HepG2 (cell line): ENCODE measurements around the gene TGFBI. TPM values are rescaled to one million over a fixed set of nuclear protein-coding genes. Genes with fewer than 3 reads are reported as not detected.
A peak's percentile ranks its signal among the peaks of the same experiment; 100 is the strongest.

ENCODE experiments used
- HMG20B ChIP-seq: conservative IDR thresholded peaks from 2 replicates; pipeline ENCODE4 v1.6.1; 2016; ENCODE audit warnings: missing genetic modification reagents, missing compliant biosample characterization
- HMGXB4 ChIP-seq, 2 experiments: sonication (generic) in 1 of 2; formaldehyde crosslinking in 1 of 2; IDR thresholded peaks; 2 replicates each; pipeline versions ENCODE4 v1.4.0 to v1.6.1; 2018 to 2020; ENCODE audit warnings: missing genetic modification reagents in 2 of 2, borderline replicate concordance in 1 of 2, low read depth in 1 of 2, mild to moderate bottlenecking in 1 of 2, missing biosample characterization in 1 of 2
- POLR2G ChIP-seq: fragments of 200-400 bp; formaldehyde crosslinking; IDR thresholded peaks from 2 replicates; pipeline ENCODE4 v1.6.1; 2018; ENCODE audit warnings: mild to moderate bottlenecking, low read depth, low read length, moderate library complexity
- RARG ChIP-seq: sonication (generic); formaldehyde crosslinking; IDR thresholded peaks from 2 replicates; pipeline ENCODE4 v1.4.0; 2020; ENCODE audit warnings: low read depth, mild to moderate bottlenecking, missing genetic modification reagents
- SAFB2 ChIP-seq: sonication (generic); formaldehyde crosslinking; IDR thresholded peaks from 2 replicates; pipeline ENCODE4 v1.5.1; 2020; ENCODE audit warnings: missing genetic modification reagents, low read depth, mild to moderate bottlenecking, borderline replicate concordance
- SOX5 ChIP-seq: IDR thresholded peaks from 2 replicates; pipeline ENCODE4 v1.6.1; 2016; ENCODE audit warnings: borderline replicate concordance
- THYN1 ChIP-seq: sonication (generic); formaldehyde crosslinking; IDR thresholded peaks from 2 replicates; pipeline ENCODE4 v1.8.1; 2023; ENCODE audit warnings: low read depth, mild to moderate bottlenecking, moderate library complexity, missing genetic modification reagents, borderline replicate concordance
- ZEB1 ChIP-seq: IDR thresholded peaks from 2 replicates; pipeline ENCODE4 v1.6.1; 2012; ENCODE audit warnings: mild to moderate bottlenecking, low read depth, inconsistent platforms; ENCODE audit not compliant: insufficient replicate concordance
- ZMAT3 ChIP-seq: sonication (generic); formaldehyde crosslinking; conservative IDR thresholded peaks from 2 replicates; pipeline ENCODE4 v1.7.0; 2021; ENCODE audit warnings: missing genetic modification reagents
- ZNF207 ChIP-seq: fragments of 450-650 bp; IDR thresholded peaks from 2 replicates; pipeline ENCODE4 v1.6.1; 2016; ENCODE audit warnings: antibody characterized with exemption, borderline replicate concordance
- ZNF546 ChIP-seq: sonication (generic); formaldehyde crosslinking; conservative IDR thresholded peaks from 2 replicates; pipeline ENCODE4 v1.8.1; 2023; ENCODE audit warnings: mild to moderate bottlenecking, missing genetic modification reagents
- ZNF563 ChIP-seq: sonication (generic); formaldehyde crosslinking; IDR thresholded peaks from 2 replicates; pipeline ENCODE4 v1.8.0; 2022; ENCODE audit warnings: mild to moderate bottlenecking, moderate library complexity, missing genetic modification reagents
- ZNF749 ChIP-seq: sonication (generic); formaldehyde crosslinking; IDR thresholded peaks from 2 replicates; pipeline ENCODE4 v1.8.0; 2022; ENCODE audit warnings: mild to moderate bottlenecking, missing genetic modification reagents, moderate library complexity, borderline replicate concordance
- ZNF761 ChIP-seq: sonication (generic); formaldehyde crosslinking; conservative IDR thresholded peaks from 2 replicates; pipeline ENCODE4 v1.4.0; 2020; ENCODE audit warnings: mild to moderate bottlenecking, missing genetic modification reagents
- ZNF780A ChIP-seq: sonication (generic); formaldehyde crosslinking; IDR thresholded peaks from 2 replicates; pipeline ENCODE4 v1.8.0; 2022; ENCODE audit warnings: mild to moderate bottlenecking, missing genetic modification reagents, moderate library complexity
- polyA plus RNA-seq, 8 experiments: library from polyadenylated mRNA; depleted of rRNA in 3 of 8; stranded (reverse) in 7 of 8; unstranded in 1 of 8; fragments of >200 nt; fragmentation: Illumina TruSeq in 4 of 8; extraction: Trizol in 4 of 8; gene quantifications; 2 replicates each; pipeline versions ENCODE4 v1.2.1 to v1.2.3, GENCODE V29; 2011 to 2016; ENCODE audit warnings: low read depth in 4 of 8, missing spikeins in 1 of 8, mixed read lengths in 1 of 8; ENCODE audit not compliant: insufficient read depth in 1 of 8
- total RNA-seq, 5 experiments: library from RNA; depleted of rRNA; stranded (reverse); fragments of >200 nt; fragmentation: Illumina TruSeq; extraction: Trizol; gene quantifications; 2 replicates each; pipeline ENCODE4 v1.2.3, GENCODE V29; 2016; ENCODE audit warnings: low read depth in 1 of 5

The TGFBI gene
- total and polyA plus RNA-seq, 2 of the 13 experiments (the other 11 are each of a cell fraction or from before 2014, with no cell fraction given) = 275 to 457 TPM

DNA sequence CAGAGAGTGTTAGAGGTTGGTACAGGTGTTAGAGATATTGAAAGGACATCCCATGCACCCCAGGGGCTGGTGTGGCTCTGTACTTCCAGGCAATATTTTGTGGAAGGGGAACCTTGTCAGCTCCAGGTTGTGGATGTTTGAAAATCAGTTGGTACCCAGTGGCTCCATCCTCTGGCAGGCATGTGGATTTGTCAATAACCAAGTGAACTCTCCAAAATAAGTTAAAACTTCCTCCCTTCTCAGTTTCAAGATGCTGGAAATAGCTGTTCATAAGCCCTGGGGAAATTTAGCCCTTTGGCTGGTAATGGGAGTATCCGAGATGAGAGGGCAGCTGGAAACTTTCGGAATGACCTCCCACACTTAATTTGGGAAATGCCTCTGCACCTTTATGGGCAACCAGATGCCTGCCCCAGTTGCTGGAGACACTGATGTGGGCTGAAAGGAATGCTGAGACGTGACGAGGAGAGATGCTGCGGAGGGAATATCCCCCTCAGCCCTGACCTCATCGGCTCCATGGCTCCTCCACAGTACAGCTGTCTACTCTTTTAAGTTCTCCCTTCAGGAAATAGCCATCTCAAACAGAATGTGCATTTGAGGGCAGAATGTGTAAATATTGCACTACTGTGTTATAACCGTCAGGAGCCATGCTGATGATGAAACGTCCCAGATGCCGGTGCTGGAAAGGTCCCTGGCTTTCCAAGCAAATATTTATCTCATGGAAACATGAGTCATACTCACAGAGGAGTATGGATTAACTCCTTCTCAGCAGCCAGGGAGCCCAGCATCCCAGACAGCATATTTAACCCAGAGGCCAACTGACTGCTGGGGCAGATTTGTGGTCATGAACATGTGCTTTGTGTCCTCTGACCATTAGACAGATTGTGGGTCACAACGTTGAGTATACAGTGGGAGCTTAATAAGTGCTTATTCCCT is 29.5 kb downstream of the TGFBI start (continued):
- TF ChIP-seq ZNF563 (peak; percentile 55; the same call in 1 of the 2 replicates), SAFB2 (CRISPR knock-in tag) (peak; percentile 84; the same call in 1 of the 2 replicates), HMG20B (CRISPR knock-in tag) (peak; percentile 75; the same call in 1 of the 2 replicates), ZNF780A (CRISPR knock-in tag) (no peak), POLR2G (no peak; the same call in 1 of the 2 replicates), ZMAT3 (CRISPR knock-in tag) (no peak), HMGXB4 (CRISPR knock-in tag; IDR thresholded peaks at IDR 0.05; ENCODE audit: borderline replicate concordance in 1 of 2, low read depth in 1 of 2) (peak in 1 of 2 experiments; percentile 46; a peak in 1 of 4 replicates), ZEB1 (peak; percentile 60), SOX5 (CRISPR knock-in tag) (peak; percentile 96), ZNF749 (CRISPR knock-in tag) (no peak), ZNF761 (peak; percentile 52; the same call in 1 of the 2 replicates), ZNF546 (CRISPR knock-in tag) (no peak), RARG (CRISPR knock-in tag) (no peak), THYN1 (CRISPR knock-in tag) (no peak), ZNF207 (no peak)
